Astrocyte of the hippocampus (primary cell): ENCODE measurements around the gene ST3GAL2.
"Not testable (repeated sequence)": the region's sequence is repeated elsewhere in the genome, so short reads cannot be mapped to it uniquely, and the experiment has no call there.

Source experiments
- DNase-seq: peaks from one replicate; pipeline ENCODE4 v3.0.0; 2011; ENCODE audit warnings: low read depth, low spot score

The ST3GAL2 gene

GRCh38 chr16:70417661-70418060 is 21.2 kb downstream of the ST3GAL2 start:
- no peak for DNase-seq

- DNase-seq: no peak
These were observed 21.9 kb downstream of the ST3GAL2 start for GRCh38 chr16:70416748-70417616.

GRCh38 chr16:70413572-70413971 is 25.3 kb downstream of the ST3GAL2 start:
- not testable (repeated sequence) for DNase-seq

GRCh38 chr16:70412385-70412784 is 26.5 kb downstream of the ST3GAL2 start:
- DNase-seq: no peak

GRCh38 chr16:70410734-70411133 is 28.2 kb downstream of the ST3GAL2 start:
- DNase-seq: peak; percentile 78

GRCh38 chr16:70407811-70408274 is 31.1 kb downstream of the ST3GAL2 start:
- DNase-seq: peak; percentile 46

GRCh38 chr16:70406104-70406503 is 32.8 kb downstream of the ST3GAL2 start:
- DNase-seq: not testable (repeated sequence)

- no peak for DNase-seq
These were observed 35.8 kb downstream of the ST3GAL2 start for GRCh38 chr16:70402916-70403659.

- no peak for DNase-seq
These were observed 38.9 kb downstream of the ST3GAL2 start for GRCh38 chr16:70399951-70400350.

GRCh38 chr16:70399381-70399780 is 39.5 kb downstream of the ST3GAL2 start:
- peak; percentile 54 for DNase-seq

GRCh38 chr16:70398177-70398743 is 40.6 kb downstream of the ST3GAL2 start:
- no peak for DNase-seq

GRCh38 chr16:70396246-70396904 is 42.5 kb downstream of the ST3GAL2 start:
- DNase-seq: no peak

GRCh38 chr16:70395345-70395901 is 43.5 kb downstream of the ST3GAL2 start:
- DNase-seq: peak; percentile 61

GRCh38 chr16:70394853-70395252 is 44.0 kb downstream of the ST3GAL2 start:
- DNase-seq: no peak

- DNase-seq: no peak
These were observed 45.2 kb downstream of the ST3GAL2 start for GRCh38 chr16:70393662-70394061.

GRCh38 chr16:70392606-70393005 is 46.3 kb downstream of the ST3GAL2 start:
- no peak for DNase-seq

GRCh38 chr16:70391881-70392481 is 46.9 kb downstream of the ST3GAL2 start:
- DNase-seq: peak; percentile 26

GRCh38 chr16:70391446-70391845 is 47.5 kb downstream of the ST3GAL2 start:
- no peak for DNase-seq

- no peak for DNase-seq
These were observed 48.1 kb downstream of the ST3GAL2 start for GRCh38 chr16:70390774-70391173.

- DNase-seq: no peak
These were observed 50.8 kb downstream of the ST3GAL2 start for GRCh38 chr16:70388006-70388680.
